Left ventricle myocardium inferior (tissue), 1 donor: ENCODE data around the gene TCF12. TPM values are rescaled to one million over a fixed set of nuclear protein-coding genes. Genes with fewer than 3 reads are reported as not detected.

Source experiments
- DNase-seq: peaks from one replicate; pipeline ENCODE4 v3.0.0-alpha.2; 2020
- H3K27ac ChIP-seq: fragments of 200-600 bp; replicated peaks from 2 replicates; pipeline ENCODE4 v1.8.0; 2021
- H3K27me3 ChIP-seq: fragments of 200-600 bp; 2 replicates; pipeline ENCODE4 v1.8.0; 2021; ENCODE audit warnings: low read depth
- H3K36me3 ChIP-seq: fragments of 200-600 bp; 2 replicates; pipeline ENCODE4 v1.8.0; 2021
- H3K4me1 ChIP-seq: fragments of 200-600 bp; 2 replicates; pipeline ENCODE4 v1.8.0; 2021
- H3K4me3 ChIP-seq: fragments of 200-600 bp; 2 replicates; pipeline ENCODE4 v1.8.0; 2021; ENCODE audit warnings: mild to moderate bottlenecking, moderate library complexity
- H3K9me3 ChIP-seq: fragments of 200-600 bp; replicated peaks from 2 replicates; pipeline ENCODE4 v1.8.0; 2021
- intact Hi-C: fragments of 100-400 bp; cut with micrococcal nuclease; formaldehyde crosslinking; loops from one replicate; pipeline ENCODE4 v1.11.0; 2022
- total RNA-seq: library from RNA; stranded (reverse); fragmentation: NEBNext Ultra II Directional; extraction: Animal tissue kit (Norgen Biotek cat#: 25700); gene quantifications from one replicate; pipeline ENCODE4 v1.2.1, GENCODE V29; 2021
- TF ChIP-seq, protein P1 (sequence below): fragments of 200-600 bp; IDR thresholded peaks from 2 replicates; pipeline ENCODE4 v1.8.0; 2021; ENCODE audit warnings: antibody characterized with exemption, mild to moderate bottlenecking, borderline replicate concordance
- donor health status: DM: no; HTN: yes; CAD: no; lungs with severe emphysema.

TCF12 gene
- total RNA-seq, 1 donor from 2014 or later, result 52.1 TPM

DNA sequence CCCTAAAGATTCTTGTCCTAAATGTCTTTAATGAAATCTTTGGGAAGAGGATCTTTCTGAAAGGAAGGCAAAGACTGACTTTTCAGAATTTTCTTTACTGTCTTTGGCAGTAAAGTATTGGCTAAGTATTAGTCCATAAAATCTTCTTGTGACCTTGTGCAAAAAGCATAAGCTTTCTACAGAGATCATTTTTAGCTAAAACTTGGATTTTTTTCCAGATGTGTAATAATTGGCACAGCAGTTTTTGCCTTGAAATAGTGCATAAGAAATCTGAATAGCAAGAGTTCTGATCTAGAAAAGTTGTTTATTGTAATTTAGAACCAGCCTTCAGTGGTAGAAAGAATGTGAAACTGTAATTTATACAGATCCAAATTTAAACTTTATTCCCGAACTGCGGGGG, 335.1 kb downstream of the TCF12 start:
- TF ChIP-seq, protein P1, sequence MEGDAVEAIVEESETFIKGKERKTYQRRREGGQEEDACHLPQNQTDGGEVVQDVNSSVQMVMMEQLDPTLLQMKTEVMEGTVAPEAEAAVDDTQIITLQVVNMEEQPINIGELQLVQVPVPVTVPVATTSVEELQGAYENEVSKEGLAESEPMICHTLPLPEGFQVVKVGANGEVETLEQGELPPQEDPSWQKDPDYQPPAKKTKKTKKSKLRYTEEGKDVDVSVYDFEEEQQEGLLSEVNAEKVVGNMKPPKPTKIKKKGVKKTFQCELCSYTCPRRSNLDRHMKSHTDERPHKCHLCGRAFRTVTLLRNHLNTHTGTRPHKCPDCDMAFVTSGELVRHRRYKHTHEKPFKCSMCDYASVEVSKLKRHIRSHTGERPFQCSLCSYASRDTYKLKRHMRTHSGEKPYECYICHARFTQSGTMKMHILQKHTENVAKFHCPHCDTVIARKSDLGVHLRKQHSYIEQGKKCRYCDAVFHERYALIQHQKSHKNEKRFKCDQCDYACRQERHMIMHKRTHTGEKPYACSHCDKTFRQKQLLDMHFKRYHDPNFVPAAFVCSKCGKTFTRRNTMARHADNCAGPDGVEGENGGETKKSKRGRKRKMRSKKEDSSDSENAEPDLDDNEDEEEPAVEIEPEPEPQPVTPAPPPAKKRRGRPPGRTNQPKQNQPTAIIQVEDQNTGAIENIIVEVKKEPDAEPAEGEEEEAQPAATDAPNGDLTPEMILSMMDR, result no peak
- intact Hi-C loops, result no loop called here
- H3K4me3 ChIP-seq, result no peak overlapping the region
- no peak for DNase-seq
- H3K36me3 ChIP-seq, result peaks cover 21% of the 10 kb centered on the region
- H3K9me3 ChIP-seq, result no peaks in the 10 kb centered on the region
- H3K4me1 ChIP-seq, result no peaks in the 10 kb centered on the region
- H3K27ac ChIP-seq, result no peak overlapping the region
- H3K27me3 ChIP-seq, result no peaks in the 10 kb centered on the region

DNA sequence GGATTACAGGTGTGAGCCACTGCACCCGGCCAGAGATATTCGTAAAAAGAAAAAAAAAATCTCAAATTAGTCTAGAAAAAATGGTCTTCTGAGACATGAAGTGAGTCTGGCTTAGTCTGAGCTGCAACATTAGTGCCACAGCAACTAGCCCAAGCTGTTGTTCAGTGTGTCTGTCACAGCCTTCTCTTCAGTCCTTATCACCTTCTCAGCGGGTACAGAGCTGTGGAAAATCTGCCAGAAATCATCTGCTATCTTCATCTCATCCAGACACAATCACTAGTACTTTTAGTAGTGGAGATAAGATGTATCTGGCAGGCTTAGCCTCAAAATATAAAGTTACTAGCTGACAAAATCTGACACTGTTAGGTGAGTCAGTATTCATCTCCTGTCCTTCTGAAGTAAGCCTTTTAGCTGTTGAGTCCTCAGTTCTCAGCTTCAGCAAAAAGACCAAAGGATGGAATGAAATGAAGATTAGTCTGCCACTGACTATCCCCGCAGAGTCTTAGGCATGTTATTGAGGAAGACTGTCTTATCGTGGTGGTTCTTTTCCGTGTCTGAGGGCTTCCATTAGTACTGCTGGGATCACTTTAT, 337.4 kb downstream of the TCF12 start:
- no peak for DNase-seq
- Histone ChIP-seq H3K27ac (no peak overlapping the region), H3K9me3 (no peaks in the 10 kb centered on the region), H3K4me3 (no peak overlapping the region), H3K36me3 (peaks cover 21% of the 10 kb centered on the region), H3K27me3 (no peaks in the 10 kb centered on the region), H3K4me1 (no peaks in the 10 kb centered on the region)
- intact Hi-C loops, result no loop called here
- TF ChIP-seq, protein P1, result no peak

DNA sequence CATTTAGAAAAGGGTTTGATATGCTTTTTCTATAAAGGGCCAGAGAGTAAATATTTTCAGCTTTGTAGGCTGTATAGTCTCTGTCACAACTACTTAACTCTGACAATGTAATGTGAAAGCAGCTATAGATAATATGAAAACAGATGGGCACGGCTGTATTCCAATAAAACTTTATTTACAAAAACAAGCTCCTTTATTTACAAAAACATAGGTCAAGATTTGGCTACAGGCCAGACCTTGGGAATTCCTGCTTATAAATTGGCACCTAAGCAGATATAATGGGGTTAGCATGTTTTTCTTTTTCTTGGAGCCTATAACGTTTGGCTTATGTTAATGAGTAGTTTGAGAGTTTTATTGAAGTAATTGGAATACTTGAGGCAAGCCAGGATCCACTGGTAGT, 338.5 kb downstream of the TCF12 start:
- no peaks in the 10 kb centered on the region for H3K9me3 ChIP-seq
- H3K36me3 ChIP-seq, result peaks cover 23% of the 10 kb centered on the region
- no peaks in the 10 kb centered on the region for H3K27me3 ChIP-seq
- H3K27ac ChIP-seq, result no peak overlapping the region
- TF ChIP-seq, protein P1, result no peak
- H3K4me3 ChIP-seq, result no peak overlapping the region
- intact Hi-C loops, result no loop called here
- DNase-seq, result no peak
- H3K4me1 ChIP-seq, result no peaks in the 10 kb centered on the region

DNA sequence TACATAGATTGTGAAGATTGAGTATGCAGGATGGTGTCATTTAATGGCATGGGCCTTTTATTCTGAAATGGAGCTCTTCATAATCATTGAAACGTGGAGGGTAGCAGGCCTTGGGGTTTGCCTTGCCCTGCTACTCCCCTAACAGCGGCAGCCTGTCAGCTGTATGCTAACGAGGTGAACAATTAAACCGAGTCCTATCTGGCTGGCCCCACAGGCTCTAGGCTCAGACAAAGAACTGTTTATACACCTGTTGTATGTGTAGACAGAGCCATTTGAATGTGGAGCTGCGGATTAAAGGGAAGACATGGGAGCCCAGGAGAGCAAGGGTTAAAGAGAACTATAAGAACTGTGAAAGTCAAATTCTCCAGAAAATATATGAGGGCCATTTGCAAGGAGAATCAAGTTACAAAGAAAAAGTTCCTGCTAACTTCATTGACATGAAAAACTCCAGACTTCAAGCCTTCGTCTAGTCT, 341.2 kb downstream of the TCF12 start:
- H3K27me3 ChIP-seq, result no peaks in the 10 kb centered on the region
- intact Hi-C loops, result no loop called here
- H3K9me3 ChIP-seq, result no peaks in the 10 kb centered on the region
- TF ChIP-seq, protein P1, result no peak
- H3K27ac ChIP-seq, result no peak overlapping the region
- no peak for DNase-seq
- no peaks in the 10 kb centered on the region for H3K4me1 ChIP-seq
- H3K4me3 ChIP-seq, result no peak overlapping the region
- H3K36me3 ChIP-seq, result peaks cover 31% of the 10 kb centered on the region

DNA sequence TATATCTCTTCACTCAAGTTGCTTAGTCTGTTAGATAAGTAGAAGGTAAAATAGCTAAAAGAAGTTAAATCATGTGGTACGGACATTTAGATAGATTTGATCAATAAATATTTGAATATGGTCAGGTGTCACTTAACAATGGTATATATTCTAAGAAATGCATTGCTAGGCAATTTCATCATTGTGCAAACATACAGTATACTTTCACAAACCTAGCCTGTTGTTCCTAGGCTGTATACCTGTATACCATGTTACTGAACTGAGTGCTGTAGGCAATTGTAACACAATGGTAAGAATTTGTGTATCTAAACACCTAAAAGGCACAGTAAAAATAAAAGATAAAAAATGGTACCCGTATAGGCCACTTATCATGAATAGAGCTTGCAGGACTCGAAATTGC, 345.1 kb downstream of the TCF12 start:
- TF ChIP-seq, protein P1, result no peak
- H3K27ac ChIP-seq, result no peak overlapping the region
- DNase-seq, result no peak
- intact Hi-C loops, result no loop called here
- no peak overlapping the region for H3K4me3 ChIP-seq
- H3K4me1 ChIP-seq, result no peaks in the 10 kb centered on the region
- H3K36me3 ChIP-seq, result peaks cover 52% of the 10 kb centered on the region
- H3K27me3 ChIP-seq, result no peaks in the 10 kb centered on the region
- no peaks in the 10 kb centered on the region for H3K9me3 ChIP-seq
